Loucy (cell line): ENCODE measurements around the gene HELQ.

Experiments used
- H2AFZ ChIP-seq: fragments of 200-600 bp; sonication (generic); 2 replicates; pipeline ENCODE4 v1.6.0; 2016; ENCODE audit warnings: antibody characterized with exemption, mild to moderate bottlenecking, low read length, moderate library complexity
- H3F3A ChIP-seq: fragments of 200-600 bp; 2 replicates; pipeline ENCODE4 v1.6.0; 2016; ENCODE audit warnings: antibody characterized with exemption, low read depth, mild to moderate bottlenecking
- H3K27me3 ChIP-seq: fragments of 200-600 bp; sonication (generic); 2 replicates; pipeline ENCODE4 v1.6.1; 2014; ENCODE audit warnings: low read length, mild to moderate bottlenecking; ENCODE audit not compliant: insufficient read depth, poor library complexity, severe bottlenecking
- H3K36me3 ChIP-seq: fragments of 200-600 bp; sonication (generic); 2 replicates; pipeline ENCODE4 v1.6.1; 2016; ENCODE audit warnings: low read length; ENCODE audit not compliant: insufficient read depth
- H3K4me1 ChIP-seq: fragments of 200-600 bp; sonication (generic); 2 replicates; pipeline ENCODE4 v1.5.1; 2014; ENCODE audit warnings: low read length, mild to moderate bottlenecking; ENCODE audit not compliant: insufficient read depth, poor library complexity, severe bottlenecking
- H3K4me2 ChIP-seq: fragments of 200-600 bp; sonication (generic); 2 replicates; pipeline ENCODE4 v1.6.0; 2014; ENCODE audit warnings: antibody characterized with exemption, low read length, low read depth, mild to moderate bottlenecking; ENCODE audit not compliant: poor library complexity, severe bottlenecking
- H3K4me3 ChIP-seq: fragments of 200-600 bp; sonication (generic); 2 replicates; pipeline ENCODE4 v1.5.1; 2014; ENCODE audit warnings: low read length, mild to moderate bottlenecking, mixed read lengths; ENCODE audit not compliant: poor library complexity, severe bottlenecking
- H3K79me2 ChIP-seq: fragments of 200-600 bp; sonication (generic); 2 replicates; pipeline ENCODE4 v1.6.1; 2014; ENCODE audit warnings: low read length; ENCODE audit not compliant: insufficient read depth
- H3K9ac ChIP-seq: fragments of 200-600 bp; sonication (generic); 2 replicates; pipeline ENCODE4 v1.6.0; 2014; ENCODE audit warnings: mild to moderate bottlenecking, low read depth, low read length, moderate library complexity; ENCODE audit not compliant: poor library complexity, severe bottlenecking
- H3K9me2 ChIP-seq: fragments of 200-600 bp; sonication (generic); replicated peaks from 2 replicates; pipeline ENCODE4 v1.6.1; 2016; ENCODE audit warnings: low read depth, low read length, mixed read lengths
- H3K9me3 ChIP-seq: fragments of 200-600 bp; sonication (generic); 2 replicates; pipeline ENCODE4 v1.6.1; 2014; ENCODE audit warnings: mild to moderate bottlenecking, antibody characterized with exemption, low read length, low read depth; ENCODE audit not compliant: insufficient read depth
- H4K20me1 ChIP-seq: fragments of 200-600 bp; sonication (generic); 2 replicates; pipeline ENCODE4 v1.6.0; 2014; ENCODE audit warnings: antibody characterized with exemption, low read length, mild to moderate bottlenecking; ENCODE audit not compliant: insufficient read depth, poor library complexity, severe bottlenecking
- CTCF ChIP-seq: fragments of 200-600 bp; sonication (generic); conservative IDR thresholded peaks from 2 replicates; pipeline ENCODE4 v1.5.1; 2014; ENCODE audit warnings: mild to moderate bottlenecking, antibody characterized with exemption, low read length
- EZH2phosphoT487 ChIP-seq: fragments of 200-600 bp; IDR thresholded peaks from 2 replicates; pipeline ENCODE4 v1.6.1; 2018; ENCODE audit warnings: antibody characterized with exemption, mild to moderate bottlenecking, moderate library complexity, borderline replicate concordance

HELQ gene

DNA sequence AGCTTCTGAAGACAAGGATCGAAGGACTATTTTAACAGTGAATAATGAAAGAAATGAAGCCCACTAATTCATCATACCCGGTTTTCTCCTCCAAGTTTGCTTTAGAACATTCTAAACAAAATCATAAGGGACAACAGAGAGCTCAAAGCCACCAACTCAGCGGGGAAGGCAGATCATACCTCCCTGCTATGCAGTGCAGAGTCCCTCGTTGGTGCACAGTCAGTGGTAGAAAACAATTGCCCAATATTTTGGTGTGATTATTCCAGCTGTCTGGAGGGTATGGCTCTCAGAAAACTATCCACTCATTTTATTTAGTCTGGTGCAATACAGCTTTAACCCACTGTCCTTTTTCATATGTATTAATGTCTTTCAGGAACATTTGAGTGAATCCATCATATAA is 61.7 kb downstream of the HELQ start:
- Histone ChIP-seq H3F3A (no peaks in the 10 kb centered on the region), H3K4me2 (no peak overlapping the region), H2AFZ (no peak overlapping the region), H3K9me3 (0 out of 2 replicates have a peak, but pooled peaks cover 3% of the 10 kb centered on the region), H3K9me2 (no peaks in the 10 kb centered on the region), H3K36me3 (no peaks in the 10 kb centered on the region), H3K4me1 (no peaks in the 10 kb centered on the region), H3K79me2 (no peaks in the 10 kb centered on the region), H3K27me3 (no peaks in the 10 kb centered on the region), H3K4me3 (no peak overlapping the region), H4K20me1 (no peaks in the 10 kb centered on the region), H3K9ac (no peak overlapping the region)
- TF ChIP-seq EZH2phosphoT487 (no peak), CTCF (no peak)

DNA sequence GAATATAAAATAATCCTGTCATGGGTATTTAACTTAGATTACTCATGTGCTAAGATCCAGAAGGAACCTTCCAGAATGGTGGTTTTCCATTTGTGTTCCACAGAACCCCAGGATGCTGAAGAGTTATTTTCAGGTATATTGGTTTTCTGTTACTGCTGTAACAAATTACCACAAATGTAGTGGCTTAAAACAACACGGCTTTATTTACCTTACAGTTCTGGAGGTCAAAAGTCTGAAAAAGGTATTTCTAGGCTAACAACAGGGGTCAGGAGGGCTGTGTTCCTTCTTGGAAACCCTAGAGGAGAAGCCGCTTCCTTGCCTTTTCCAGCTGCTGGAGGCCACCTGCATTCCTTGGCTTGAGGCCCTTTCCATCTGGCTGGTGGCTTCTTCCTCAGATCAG is 63.1 kb downstream of the HELQ start:
- Histone ChIP-seq H3K4me3 (no peak overlapping the region), H3K9ac (no peak overlapping the region), H3K4me2 (no peak overlapping the region), H3F3A (no peaks in the 10 kb centered on the region), H3K79me2 (no peaks in the 10 kb centered on the region), H3K27me3 (no peaks in the 10 kb centered on the region), H3K9me2 (no peaks in the 10 kb centered on the region), H3K4me1 (no peaks in the 10 kb centered on the region), H3K9me3 (0 out of 2 replicates have a peak, but pooled peaks cover 3% of the 10 kb centered on the region), H4K20me1 (no peaks in the 10 kb centered on the region), H2AFZ (no peak overlapping the region), H3K36me3 (no peaks in the 10 kb centered on the region)
- TF ChIP-seq EZH2phosphoT487: no peak
- no peak for TF ChIP-seq CTCF

GRCh38 chr4:83390944-83391343 is 64.7 kb downstream of the HELQ start:
- H3K4me3 ChIP-seq: no peak overlapping the region
- TF ChIP-seq EZH2phosphoT487 (no peak), CTCF (no peak; the same call in 1 of the 2 replicates)
- no peaks in the 10 kb centered on the region for H3K36me3 ChIP-seq
- no peaks in the 10 kb centered on the region for H3K9me3 ChIP-seq
- H2AFZ ChIP-seq: no peak overlapping the region; the same call in 1 of the 2 replicates
- no peaks in the 10 kb centered on the region for H3K27me3 ChIP-seq
- no peaks in the 10 kb centered on the region for H3K79me2 ChIP-seq
- H4K20me1 ChIP-seq: no peaks in the 10 kb centered on the region
- H3K9ac ChIP-seq: no peak overlapping the region
- no peaks in the 10 kb centered on the region for H3F3A ChIP-seq
- no peaks in the 10 kb centered on the region for H3K9me2 ChIP-seq
- no peaks in the 10 kb centered on the region for H3K4me1 ChIP-seq
- H3K4me2 ChIP-seq: no peak overlapping the region
